A172 (cell line): Measurements from ENCODE around the gene SCAMP5. TPM values are rescaled to one million over a fixed set of nuclear protein-coding genes. Genes with fewer than 3 reads are reported as not detected.

Experiments used
- DNase-seq: peaks from one replicate; pipeline ENCODE4 v3.0.0-alpha.2; 2015; ENCODE audit warnings: low spot score
- total RNA-seq: library from RNA; depleted of rRNA; stranded (reverse); fragments of >200 nt; shearing (Covaris generic); gene quantifications from 2 replicates; pipeline ENCODE4 v1.2.3, GENCODE V29; 2014; rRNA removed

The SCAMP5 gene
- total RNA-seq, 1 experiment from 2014 or later: 4.7 TPM

GRCh38 chr15:75070674-75071073, 75.3 kb downstream of the SCAMP5 start:
- DNase-seq: no peak

Other genes starting within 250 kb of the SCAMP5 start
- not detected in 2 replicates for gene CYP1A2, start 246.7 kb upstream of the SCAMP5 start, total RNA-seq
- 28.3 and 29.8 TPM in 2 replicates for gene CSK, start 213.5 kb upstream of the SCAMP5 start, total RNA-seq
- not detected in 2 replicates for gene LMAN1L, start 182.7 kb upstream of the SCAMP5 start, total RNA-seq
- gene CPLX3, start 168.9 kb upstream of the SCAMP5 start, total RNA-seq: not detected in 2 replicates
- 35.9 and 40.1 TPM in 2 replicates for gene ULK3, start 152.4 kb upstream of the SCAMP5 start, total RNA-seq
- gene SCAMP2, start 122.2 kb upstream of the SCAMP5 start, total RNA-seq: 36.1 and 39.7 TPM in 2 replicates
- gene MPI, start 105.5 kb upstream of the SCAMP5 start, total RNA-seq: 48.5 and 50.3 TPM in 2 replicates
- gene FAM219B, start 88.7 kb upstream of the SCAMP5 start, total RNA-seq: 26.6 and 28.6 TPM in 2 replicates
- gene COX5A, start 57.5 kb upstream of the SCAMP5 start, total RNA-seq: 124 and 129 TPM in 2 replicates
- 1.1 and 1.5 TPM in 2 replicates for gene RPP25, start 38.8 kb upstream of the SCAMP5 start, total RNA-seq
- 16.1 and 19.1 TPM in 2 replicates for gene PPCDC, start 28.0 kb downstream of the SCAMP5 start, total RNA-seq
- gene C15orf39, start 206.3 kb downstream of the SCAMP5 start, total RNA-seq: 2.3 and 2.7 TPM in 2 replicates